ENCODE measurements around the gene ADAT1. TPM values are rescaled to one million over a fixed set of nuclear protein-coding genes. Genes with fewer than 3 reads are reported as not detected.

The ADAT1 gene
- total and polyA plus RNA-seq, 2 of the 8 experiments (the other 6 are each of a cell fraction or from before 2014, with no cell fraction given) = 30.7 to 44.7 TPM

DNA sequence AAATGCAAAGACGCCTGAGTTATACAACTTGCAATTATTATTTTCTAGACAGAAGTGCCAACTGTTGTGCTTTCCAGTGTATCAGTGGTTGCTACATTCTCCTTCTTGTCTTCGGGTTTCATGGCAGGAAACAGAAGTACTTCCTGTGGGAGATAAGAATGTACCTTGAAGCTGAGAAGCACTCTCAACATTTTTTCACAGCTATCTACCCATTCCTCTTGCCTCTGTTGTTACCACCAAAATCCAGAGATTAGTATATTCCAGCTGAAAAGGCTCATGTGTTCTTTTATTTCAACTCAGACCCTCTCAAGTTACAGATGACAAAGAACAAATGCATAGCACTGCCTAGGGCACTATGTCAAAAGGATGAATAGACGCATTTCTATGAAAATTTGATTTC lies 4.8 kb upstream of the ADAT1 start (continued):
- no peak for TF ChIP-seq CTBP2 (IDR thresholded peaks at IDR 0.05; ENCODE audit: borderline replicate concordance, insufficient read depth, insufficient read length, low read length)

Measured in H1 (cell line).